Esophagus mucosa (tissue), 1 donor: ENCODE data around the gene KLB. TPM values are rescaled to one million over a fixed set of nuclear protein-coding genes. Genes with fewer than 3 reads are reported as not detected.

Experiments
- ATAC-seq: fragments of 200-7000 bp; cut with Tn5 transposase; one replicate; pipeline ENCODE4 v1.9.1; 2020
- total RNA-seq: library from RNA; stranded (reverse); gene quantifications from one replicate; pipeline ENCODE4 v1.2.4, GENCODE V29; 2023
- donor health status: DM: yes; HTN: yes; CAD: no.

Gene KLB
- total RNA-seq, 1 donor from 2014 or later = 0.32 TPM

DNA sequence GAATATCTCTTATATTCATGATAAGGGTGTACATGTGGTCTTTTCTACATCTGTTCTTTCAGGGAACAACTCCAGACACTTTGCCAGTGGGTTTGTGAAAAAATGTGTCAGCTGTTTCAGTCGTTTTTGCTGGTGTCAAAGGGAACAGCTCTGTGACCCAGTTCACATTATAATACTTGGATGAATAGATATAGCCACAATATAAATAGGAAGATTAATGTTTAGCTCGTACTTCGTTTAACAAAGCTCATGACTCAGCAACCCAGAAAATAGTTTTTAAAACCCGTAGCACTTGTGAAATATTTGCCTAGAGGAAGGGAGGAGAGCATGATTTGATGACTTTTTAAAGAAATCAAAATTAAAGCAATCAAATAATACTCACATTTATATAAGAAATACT lies 60.0 kb downstream of the KLB start:
- ATAC-seq = peak; percentile 67

DNA sequence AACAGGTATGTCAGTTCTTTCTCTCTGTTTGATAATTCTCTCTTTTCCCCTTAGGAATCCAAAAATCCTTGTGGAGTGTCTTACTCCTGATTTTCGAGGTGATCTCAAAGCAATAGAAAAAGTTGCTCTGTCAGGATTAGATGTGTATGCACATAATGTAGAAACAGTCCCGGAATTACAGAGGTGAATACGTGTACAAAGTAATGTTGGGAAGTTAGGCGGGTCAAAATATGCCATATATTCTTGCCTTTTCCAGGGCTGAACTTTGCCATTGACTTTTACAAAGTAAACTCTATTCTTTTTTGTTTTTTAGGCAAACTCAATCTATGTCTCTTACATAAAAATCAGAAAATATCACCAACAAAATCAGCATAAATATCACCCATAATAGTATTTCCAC lies 60.7 kb downstream of the KLB start:
- ATAC-seq = no peak

DNA sequence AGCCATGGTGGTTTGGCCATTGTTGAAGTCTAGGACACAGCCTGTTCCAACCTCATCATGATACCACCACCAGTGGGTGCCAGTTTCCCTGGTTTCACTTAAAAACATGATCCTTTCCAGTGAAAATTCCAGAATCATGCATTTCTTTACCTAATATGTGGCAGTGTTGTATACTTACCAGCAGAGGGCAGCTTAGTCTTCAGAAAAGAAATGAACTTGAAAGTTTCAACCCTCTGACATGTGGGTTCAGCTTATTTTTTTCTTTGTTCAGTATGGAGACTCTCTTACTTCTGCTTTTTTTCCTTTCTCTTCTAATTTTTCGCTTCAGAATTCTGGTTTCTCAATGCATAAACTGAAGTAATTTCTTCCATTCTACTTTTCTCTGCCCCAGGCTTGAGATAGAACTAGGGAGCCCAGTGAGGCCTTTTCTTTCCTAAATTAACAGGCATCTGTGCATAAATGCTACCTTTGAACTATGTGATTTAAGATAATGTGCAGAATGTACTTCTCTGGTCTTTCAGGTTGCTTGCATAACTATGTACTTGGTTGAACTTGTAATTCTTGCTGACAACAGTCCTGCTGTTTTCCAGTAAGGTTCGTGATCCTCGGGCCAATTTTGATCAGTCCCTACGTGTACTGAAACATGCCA lies 62.8 kb downstream of the KLB start:
- peak; percentile 80 for ATAC-seq

DNA sequence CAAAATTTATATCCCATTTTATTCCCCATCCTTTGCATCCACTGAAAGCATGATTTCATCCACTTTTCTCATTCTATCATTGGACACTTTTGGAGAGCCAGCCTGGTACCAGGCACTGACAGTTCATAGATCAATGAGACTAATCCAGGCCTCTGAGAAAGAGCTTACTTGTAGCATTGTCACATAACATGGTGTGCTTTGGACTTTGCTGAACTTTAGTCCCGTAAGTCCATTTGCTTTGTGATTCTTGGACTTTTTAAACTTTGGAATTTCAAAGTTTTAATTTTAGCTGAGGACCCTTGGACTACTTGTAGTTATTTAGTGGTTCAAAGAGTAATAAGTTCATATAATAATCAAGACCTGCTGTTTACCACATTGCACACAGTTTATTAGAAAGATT lies 63.7 kb downstream of the KLB start:
- ATAC-seq = no peak

DNA sequence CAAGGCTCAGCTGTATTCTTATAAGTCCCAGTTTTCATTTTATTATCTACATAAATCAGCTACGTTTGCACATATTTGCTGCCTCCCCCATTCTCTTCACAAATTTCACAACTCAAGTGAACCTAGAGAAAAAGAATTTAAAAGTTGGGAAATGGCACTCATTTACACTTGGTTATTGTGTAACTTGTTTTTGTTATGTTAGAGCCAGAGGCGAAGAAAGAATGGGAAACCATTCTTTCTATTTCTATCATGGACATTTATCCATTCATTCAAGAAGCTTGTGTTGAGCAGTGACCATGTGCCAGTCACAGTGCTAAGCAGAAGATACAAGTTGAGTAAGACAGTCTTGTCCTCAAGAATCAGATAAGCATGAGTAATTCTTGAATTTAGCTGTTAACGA lies 65.7 kb downstream of the KLB start:
- no peak for ATAC-seq

DNA sequence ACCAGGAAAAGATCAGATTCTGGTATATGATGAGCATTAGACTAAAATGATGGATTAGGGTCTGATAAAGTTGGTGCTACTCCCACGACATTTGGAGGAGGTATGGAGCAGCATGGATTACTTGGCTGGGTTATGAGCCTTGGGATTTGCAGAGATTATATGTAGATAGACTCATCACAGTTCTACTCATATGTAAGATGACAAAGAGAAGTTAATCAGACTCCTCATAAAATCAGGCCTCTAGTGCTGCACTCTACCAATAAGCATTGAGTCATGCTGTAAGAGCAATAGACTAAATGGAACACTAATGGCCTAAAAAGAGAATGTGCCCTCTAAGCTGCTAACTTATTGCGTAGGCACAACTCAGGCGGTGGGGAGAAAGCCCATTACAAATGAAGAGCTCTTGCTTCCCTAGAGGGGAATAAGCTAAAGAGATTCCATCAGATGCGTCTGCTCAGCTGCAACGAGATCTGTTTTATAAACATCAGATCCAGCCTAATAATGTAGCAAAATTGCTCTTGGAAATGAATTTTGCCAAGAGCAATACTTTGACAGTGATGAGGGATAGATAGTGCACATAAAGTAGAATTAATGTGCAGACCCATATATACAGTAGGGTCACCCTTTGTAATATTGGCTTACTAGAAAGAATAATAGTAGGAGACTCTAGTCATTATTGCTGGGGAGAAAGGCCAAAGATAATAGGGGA lies 69.6 kb downstream of the KLB start:
- ATAC-seq = no peak

DNA sequence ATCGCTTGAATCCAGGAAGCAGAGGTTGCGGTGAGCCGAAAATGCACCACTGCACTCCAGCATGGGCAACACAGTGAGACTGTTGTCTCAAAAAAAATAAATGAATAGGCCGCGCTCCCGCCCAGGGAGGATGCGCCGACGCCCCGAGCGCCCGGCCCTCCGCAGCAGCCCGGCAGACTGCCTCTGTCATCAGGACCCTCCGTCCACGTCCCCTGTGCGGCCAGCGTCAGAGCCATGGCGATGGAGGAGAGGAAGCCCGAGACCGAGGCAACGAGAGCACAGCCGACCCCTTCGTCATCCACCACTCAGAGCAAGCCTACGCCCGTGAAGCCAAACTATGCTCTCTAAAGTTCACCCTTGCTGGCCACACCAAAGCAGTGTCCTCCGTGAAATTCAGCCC lies 73.5 kb downstream of the KLB start:
- no peak for ATAC-seq

DNA sequence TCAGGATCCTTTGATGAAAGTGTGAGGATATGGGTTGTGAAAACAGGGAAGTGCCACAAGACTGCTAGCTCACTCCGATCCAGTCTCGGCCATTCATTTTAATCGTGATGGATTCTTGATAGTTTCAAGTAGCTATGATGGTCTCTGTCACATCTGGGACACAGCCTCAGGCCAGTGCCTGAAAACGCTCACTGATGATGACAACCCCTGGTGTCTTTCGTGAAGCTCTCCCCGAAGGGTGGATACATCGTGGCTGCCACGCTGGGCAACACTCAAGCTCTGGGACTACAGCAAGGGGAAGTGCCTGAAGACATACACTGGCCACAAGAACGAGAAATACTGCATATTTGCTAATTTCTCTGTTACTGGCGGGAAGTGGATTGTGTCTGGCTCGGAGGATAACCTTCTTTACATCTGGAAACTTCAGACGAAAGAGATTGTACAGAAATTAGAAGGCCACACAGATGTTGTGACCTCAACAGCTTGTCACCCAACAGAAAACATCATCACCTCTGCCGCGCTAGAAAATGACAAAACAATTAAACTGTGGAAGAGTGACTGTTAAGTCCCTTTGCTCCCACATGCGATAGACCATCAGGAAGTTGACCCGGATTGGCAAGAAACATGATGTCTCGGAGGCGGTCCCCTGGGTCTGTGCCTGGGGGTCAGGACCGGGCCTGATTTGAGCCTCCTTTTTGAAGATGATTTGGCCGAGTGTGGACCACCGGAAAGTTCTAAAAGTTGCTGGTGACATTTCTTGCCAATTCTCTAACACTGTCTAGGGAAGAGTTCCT lies 74.4 kb downstream of the KLB start:
- no peak for ATAC-seq

DNA sequence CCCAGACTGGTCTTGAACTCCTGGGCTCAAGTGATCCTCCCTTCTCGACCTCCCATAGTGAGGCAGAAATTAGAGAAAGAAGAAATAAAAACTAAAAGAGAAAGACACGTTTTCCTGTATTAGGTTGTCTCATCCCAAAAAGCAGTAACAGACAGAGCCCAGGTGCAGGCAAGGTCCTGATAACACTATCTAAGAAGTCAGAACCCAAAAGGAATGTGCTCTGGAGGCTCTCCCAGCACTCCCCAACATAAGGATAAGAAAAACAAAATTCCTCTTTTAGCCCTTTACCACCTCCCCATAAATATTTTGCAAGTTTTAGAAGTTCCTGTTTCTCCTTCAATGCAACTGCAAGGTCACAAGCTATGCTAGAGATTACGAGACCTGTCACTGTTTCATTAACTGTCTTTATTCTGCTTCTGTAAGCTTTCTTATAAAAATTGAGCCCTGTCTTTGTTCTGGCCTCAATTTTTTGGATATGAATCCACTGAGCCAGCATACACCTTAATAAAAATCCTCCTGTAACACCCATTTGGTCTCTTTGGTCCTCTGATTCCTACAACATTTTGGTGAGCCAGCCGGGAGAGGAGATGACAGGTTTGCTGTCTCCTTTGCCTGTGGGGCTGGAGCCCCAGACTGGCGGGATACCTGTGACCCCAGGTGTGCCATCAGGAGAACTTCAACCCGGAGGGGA lies 78.0 kb downstream of the KLB start:
- no peak for ATAC-seq

DNA sequence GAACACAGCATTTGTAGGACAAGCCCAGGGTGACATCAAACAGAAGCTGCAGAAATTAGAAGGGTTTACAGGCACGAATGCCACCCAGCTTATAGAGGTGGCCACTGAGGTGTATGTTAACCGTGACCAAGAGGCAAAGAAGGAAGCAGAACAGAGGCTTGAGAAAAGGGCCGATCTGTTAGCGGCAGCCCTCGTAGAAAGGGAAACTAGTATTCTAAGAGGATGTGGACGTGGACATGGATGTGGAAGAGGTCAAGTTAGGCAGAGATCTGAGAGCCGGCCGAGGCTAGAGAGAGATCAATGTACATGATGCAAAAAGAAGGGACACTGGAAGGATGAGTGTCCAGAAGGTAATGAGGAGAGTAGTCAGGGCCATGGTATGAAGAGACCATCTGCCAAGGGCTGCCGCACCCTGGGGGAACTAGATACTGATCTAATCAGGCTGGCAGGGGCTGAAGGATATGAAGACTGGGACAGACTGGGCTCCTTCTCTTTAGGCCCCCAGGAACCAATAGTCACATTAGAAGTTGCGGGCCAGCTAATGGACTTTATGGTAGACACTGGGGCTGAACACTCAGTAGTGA lies 79.6 kb downstream of the KLB start:
- no peak for ATAC-seq

DNA sequence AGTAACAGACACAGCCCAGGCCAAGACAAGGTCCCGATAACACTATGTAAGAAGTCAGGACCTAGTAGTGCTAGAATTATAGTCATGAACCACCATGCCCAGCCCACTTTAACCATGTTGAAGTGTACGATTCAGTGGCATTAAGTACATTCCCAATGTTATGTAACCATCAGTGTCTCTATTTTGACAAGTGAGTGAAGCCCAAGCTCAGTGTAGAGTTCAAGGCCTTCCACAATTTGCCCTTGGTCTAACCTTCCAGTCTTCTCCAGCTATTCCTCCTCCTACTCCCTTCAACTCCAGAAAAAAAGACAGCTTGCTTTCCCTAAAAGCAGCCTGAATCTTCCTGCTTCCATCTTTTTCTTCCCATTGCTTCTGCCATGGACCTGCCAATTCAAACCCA lies 83.6 kb downstream of the KLB start:
- no peak for ATAC-seq

DNA sequence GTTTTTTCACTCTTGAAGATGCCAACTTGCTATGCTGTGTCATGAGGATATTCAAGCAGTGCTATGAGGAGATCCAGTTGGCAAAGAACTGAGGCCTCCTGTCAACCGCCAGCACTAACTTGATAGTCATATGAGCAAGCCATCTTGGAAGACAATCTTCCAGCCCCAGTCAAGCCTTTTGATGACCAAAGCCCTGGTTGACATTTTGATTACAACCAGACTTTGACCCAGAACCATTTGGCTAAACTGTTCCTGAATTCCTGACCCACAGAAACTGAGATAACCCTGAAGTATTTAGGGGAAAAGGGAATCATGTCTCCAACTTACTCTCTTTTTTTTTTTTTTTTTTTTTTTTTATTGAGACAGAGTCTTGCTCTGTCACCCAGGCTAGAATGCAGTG lies 87.6 kb downstream of the KLB start:
- ATAC-seq = no peak

DNA sequence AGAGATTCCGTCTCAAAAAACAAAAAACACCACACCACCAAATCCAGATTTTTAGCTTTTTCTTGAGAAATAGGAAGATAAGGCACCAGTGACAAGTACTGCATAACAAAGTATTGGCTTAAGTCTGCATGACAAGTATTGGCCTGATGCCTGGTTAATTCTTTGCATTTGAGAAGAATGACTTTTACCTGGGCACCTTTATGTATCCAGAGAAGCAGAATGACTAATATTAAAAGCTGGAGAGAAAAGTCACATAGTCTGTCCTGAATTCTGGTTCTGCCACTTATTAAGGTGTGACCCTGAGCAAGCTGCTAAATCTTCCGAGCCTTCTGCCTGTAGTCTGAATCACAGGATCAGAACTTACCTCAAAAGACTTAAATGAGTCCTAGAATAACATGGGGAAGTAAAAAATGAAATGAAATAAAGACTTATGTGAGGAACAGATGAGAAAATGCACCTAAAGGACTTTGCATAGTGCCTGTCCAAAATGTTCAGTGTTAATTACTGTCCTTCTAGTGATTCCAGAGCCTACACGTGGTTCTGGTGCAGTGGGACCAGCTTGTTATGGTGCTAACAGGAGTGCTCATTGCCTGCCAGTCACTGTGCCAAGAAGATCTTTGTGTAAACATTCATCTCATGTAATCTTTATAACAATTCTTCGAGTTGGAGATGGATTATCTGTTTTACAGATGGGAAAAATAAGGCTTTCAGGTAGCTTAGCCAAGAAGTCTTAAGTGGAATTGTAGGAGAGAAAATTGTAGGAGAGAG lies 88.9 kb downstream of the KLB start:
- ATAC-seq = peak; percentile 99

DNA sequence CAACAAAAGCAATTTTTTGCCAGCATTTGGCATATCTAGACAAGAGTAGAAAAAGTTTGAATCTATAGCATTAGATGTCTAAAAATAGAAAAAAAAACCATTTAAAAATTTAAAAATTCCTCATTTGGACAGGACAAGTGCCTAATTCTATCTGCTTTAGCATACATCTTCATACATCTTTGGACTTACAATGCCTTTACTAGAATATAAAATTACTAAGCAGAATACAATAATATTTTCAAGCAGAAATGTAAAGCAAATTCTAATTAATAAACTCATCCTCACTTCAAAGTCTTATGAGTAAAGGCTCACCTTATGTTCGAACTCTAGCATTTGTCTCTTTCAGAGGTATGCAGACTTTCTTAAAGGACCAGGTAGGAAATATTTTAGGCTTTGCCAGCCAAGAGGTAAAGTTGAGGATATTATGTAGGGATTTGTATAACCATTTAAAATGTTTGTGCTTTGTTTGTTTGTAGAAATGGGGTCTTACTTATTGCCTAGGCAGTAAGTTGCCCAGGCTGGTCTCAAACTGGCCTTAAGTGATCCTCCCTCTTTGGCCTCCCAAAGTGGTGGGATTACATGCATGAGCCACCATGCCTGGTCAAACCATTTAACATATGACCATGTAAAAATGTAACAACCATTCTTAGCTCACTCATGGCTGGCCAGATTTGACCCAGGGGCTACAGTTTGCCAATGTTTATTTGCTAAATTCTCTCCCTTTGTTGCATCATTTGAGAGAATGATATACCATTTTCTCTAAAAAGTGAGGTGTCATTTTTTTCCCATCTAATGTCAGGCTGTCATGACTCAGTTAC lies 91.4 kb downstream of the KLB start:
- ATAC-seq = no peak

DNA sequence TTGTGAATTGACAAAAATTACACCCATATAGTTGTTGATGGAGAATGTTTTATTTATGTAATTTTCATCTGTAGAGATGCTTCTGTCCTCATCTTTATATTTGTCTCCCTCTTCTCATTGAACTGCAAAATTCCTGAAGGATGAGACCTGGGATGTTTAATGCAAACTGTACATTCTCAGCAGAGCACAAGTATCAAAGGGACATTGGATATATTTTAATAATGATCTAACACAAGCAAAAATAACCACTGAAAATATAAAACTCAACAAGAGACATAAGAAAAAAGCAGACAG lies 91.9 kb downstream of the KLB start:
- ATAC-seq = no peak

Other genes starting within 250 kb of the KLB start
- 9.3 TPM for gene WDR19, start 224.4 kb upstream of the KLB start, total RNA-seq
- 30.5 TPM for gene RFC1, start 40.6 kb upstream of the KLB start, total RNA-seq
- 1,488 TPM for gene RPL9, start 52.0 kb downstream of the KLB start, total RNA-seq
- gene LIAS, start 52.1 kb downstream of the KLB start, total RNA-seq = 13.7 TPM
- gene UGDH, start 120.5 kb downstream of the KLB start, total RNA-seq = 42.7 TPM
- gene SMIM14, start 231.9 kb downstream of the KLB start, total RNA-seq = 39.9 TPM